Right forelimb (tissue), 1 donor: ENCODE measurements around the gene ADAM19.

Source experiments
- DNase-seq: peaks from one replicate; pipeline ENCODE4 v3.0.0-alpha.2; 2018

ADAM19 gene

GRCh38 chr5:157481265-157481664, 94.3 kb downstream of the ADAM19 start:
- no peak for DNase-seq

GRCh38 chr5:157479612-157480510, 95.7 kb downstream of the ADAM19 start:
- DNase-seq, result no peak

- DNase-seq, result no peak
Observed at GRCh38 chr5:157479166-157479565, 96.4 kb downstream of the ADAM19 start.

GRCh38 chr5:157478726-157479125, 96.8 kb downstream of the ADAM19 start:
- DNase-seq, result no peak

- no peak for DNase-seq
Observed at GRCh38 chr5:157477814-157478494, 97.6 kb downstream of the ADAM19 start.

GRCh38 chr5:157476702-157477408, 98.7 kb downstream of the ADAM19 start:
- no peak for DNase-seq

GRCh38 chr5:157475432-157475831, 100.1 kb downstream of the ADAM19 start:
- no peak for DNase-seq

- no peak for DNase-seq
Observed at GRCh38 chr5:157473383-157474320, 101.9 kb downstream of the ADAM19 start.

GRCh38 chr5:157471709-157472108, 103.9 kb downstream of the ADAM19 start:
- no peak for DNase-seq

GRCh38 chr5:157470631-157471030, 104.9 kb downstream of the ADAM19 start:
- DNase-seq, result no peak

GRCh38 chr5:157469687-157470086, 105.9 kb downstream of the ADAM19 start:
- DNase-seq, result no peak

GRCh38 chr5:157469073-157469472, 106.5 kb downstream of the ADAM19 start:
- no peak for DNase-seq

GRCh38 chr5:157468293-157468965, 107.1 kb downstream of the ADAM19 start:
- DNase-seq, result no peak

- DNase-seq, result peak; percentile 15
Observed at GRCh38 chr5:157464519-157465171, 110.9 kb downstream of the ADAM19 start.

GRCh38 chr5:157463621-157464518, 111.7 kb downstream of the ADAM19 start:
- peak; percentile 12 for DNase-seq

- no peak for DNase-seq
Observed at GRCh38 chr5:157463081-157463480, 112.5 kb downstream of the ADAM19 start.

- DNase-seq, result no peak
Observed at GRCh38 chr5:157460921-157461792, 114.4 kb downstream of the ADAM19 start.

GRCh38 chr5:157459715-157460599, 115.6 kb downstream of the ADAM19 start, which contains the start of gene NIPAL4:
NIPAL4 (plus strand) TSS chr5:157460213; CDS start chr5:157460321, 108 bp downstream.
- peak; percentile 51 for DNase-seq
